GM13976 (cell line): ENCODE data around the gene TENM3.

Source experiments
- DNase-seq: peaks from one replicate; pipeline ENCODE4 v3.0.0; 2012; ENCODE audit warnings: low spot score
- CTCF ChIP-seq: IDR thresholded peaks from 2 replicates; pipeline ENCODE4 v1.5.1; 2012; ENCODE audit warnings: borderline replicate concordance, mild to moderate bottlenecking; ENCODE audit not compliant: insufficient read depth; ENCODE audit errors: extremely low read depth, missing control alignments, control extremely low read depth
- in situ Hi-C: fragments of 300-500 bp; cut with MboI; formaldehyde crosslinking; loops from one replicate; pipeline ENCODE4 v1.12.0; 2022; ENCODE audit warnings: low sequenced_read_pairs, mixed read lengths, inconsistent platforms; ENCODE audit not compliant: unreplicated experiment

The TENM3 gene

GRCh38 chr4:182569561-182569960, 326.4 kb downstream of the TENM3 start:
- in situ Hi-C loops, result no loop called here
- DNase-seq, result no peak

GRCh38 chr4:182574706-182575105, 331.5 kb downstream of the TENM3 start:
- TF ChIP-seq CTCF, result no peak
- in situ Hi-C loops, result no loop called here
- DNase-seq, result no peak

More at GRCh38 chr4:182569561-182569960, 326.4 kb downstream of the TENM3 start:
- no peak for TF ChIP-seq CTCF

- no peak for TF ChIP-seq CTCF
- in situ Hi-C loops, result no loop called here
- DNase-seq, result no peak
Observed at GRCh38 chr4:182575225-182575624, 332.0 kb downstream of the TENM3 start.

- in situ Hi-C loops, result no loop called here
- no peak for DNase-seq
- no peak for TF ChIP-seq CTCF
Observed at GRCh38 chr4:182576601-182577289, 333.5 kb downstream of the TENM3 start.

- DNase-seq, result no peak
- no peak for TF ChIP-seq CTCF
- in situ Hi-C loops, result no loop called here
Observed at GRCh38 chr4:182577411-182577810, 334.2 kb downstream of the TENM3 start.

GRCh38 chr4:182578402-182578801, 335.2 kb downstream of the TENM3 start:
- in situ Hi-C loops, result no loop called here
- no peak for TF ChIP-seq CTCF
- DNase-seq, result no peak
